22Rv1 (cell line): ENCODE results near the gene COL23A1.

ENCODE experiments used
- ZFX ChIP-seq: fragments of 450-650 bp; IDR thresholded peaks from 2 replicates; pipeline ENCODE4 v1.6.1; 2017; ENCODE audit warnings: antibody characterized with exemption, borderline replicate concordance
- TF ChIP-seq, protein P1 (sequence below): fragments of 450-650 bp; IDR thresholded peaks from 2 replicates; pipeline ENCODE4 v1.5.1; 2017; ENCODE audit warnings: mild to moderate bottlenecking

GRCh38 chr5:178429491-178430185 is 160.6 kb downstream of the COL23A1 start:
- TF ChIP-seq, protein P1, sequence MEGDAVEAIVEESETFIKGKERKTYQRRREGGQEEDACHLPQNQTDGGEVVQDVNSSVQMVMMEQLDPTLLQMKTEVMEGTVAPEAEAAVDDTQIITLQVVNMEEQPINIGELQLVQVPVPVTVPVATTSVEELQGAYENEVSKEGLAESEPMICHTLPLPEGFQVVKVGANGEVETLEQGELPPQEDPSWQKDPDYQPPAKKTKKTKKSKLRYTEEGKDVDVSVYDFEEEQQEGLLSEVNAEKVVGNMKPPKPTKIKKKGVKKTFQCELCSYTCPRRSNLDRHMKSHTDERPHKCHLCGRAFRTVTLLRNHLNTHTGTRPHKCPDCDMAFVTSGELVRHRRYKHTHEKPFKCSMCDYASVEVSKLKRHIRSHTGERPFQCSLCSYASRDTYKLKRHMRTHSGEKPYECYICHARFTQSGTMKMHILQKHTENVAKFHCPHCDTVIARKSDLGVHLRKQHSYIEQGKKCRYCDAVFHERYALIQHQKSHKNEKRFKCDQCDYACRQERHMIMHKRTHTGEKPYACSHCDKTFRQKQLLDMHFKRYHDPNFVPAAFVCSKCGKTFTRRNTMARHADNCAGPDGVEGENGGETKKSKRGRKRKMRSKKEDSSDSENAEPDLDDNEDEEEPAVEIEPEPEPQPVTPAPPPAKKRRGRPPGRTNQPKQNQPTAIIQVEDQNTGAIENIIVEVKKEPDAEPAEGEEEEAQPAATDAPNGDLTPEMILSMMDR: no peak
- TF ChIP-seq ZFX: no peak
